Vagina (tissue), 2 donors: ENCODE data around the gene CYP11A1.
"Not testable (repeated sequence)": the region's sequence is repeated elsewhere in the genome, so short reads cannot be mapped to it uniquely, and the experiment has no call there.

Experiments used
- POLR2A ChIP-seq, 2 donors: fragments of 450-650 bp; IDR thresholded peaks; one replicate each; pipeline ENCODE4 v1.6.1; 2017; ENCODE audit warnings: antibody characterized with exemption in 2 of 2, mild to moderate bottlenecking in 2 of 2, moderate library complexity in 2 of 2
- POLR2AphosphoS5 ChIP-seq, 2 donors: sonication (generic); formaldehyde crosslinking; IDR thresholded peaks; one replicate each; pipeline ENCODE4 v1.9.0; 2017; ENCODE audit warnings: antibody characterized with exemption in 2 of 2, mild to moderate bottlenecking in 2 of 2, low read depth in 1 of 2; ENCODE audit not compliant: insufficient read depth in 1 of 2
- TF ChIP-seq, protein P1 (sequence below), 3 experiments: fragments of 450-650 bp in 2 of 3; fragments of 200-600 bp in 1 of 3; sonication (generic) in 1 of 3; IDR thresholded peaks; one replicate each; pipeline ENCODE4 v1.5.1; 2017 to 2019; ENCODE audit warnings: antibody characterized with exemption in 3 of 3, mild to moderate bottlenecking in 2 of 3, moderate library complexity in 2 of 3

DNA sequence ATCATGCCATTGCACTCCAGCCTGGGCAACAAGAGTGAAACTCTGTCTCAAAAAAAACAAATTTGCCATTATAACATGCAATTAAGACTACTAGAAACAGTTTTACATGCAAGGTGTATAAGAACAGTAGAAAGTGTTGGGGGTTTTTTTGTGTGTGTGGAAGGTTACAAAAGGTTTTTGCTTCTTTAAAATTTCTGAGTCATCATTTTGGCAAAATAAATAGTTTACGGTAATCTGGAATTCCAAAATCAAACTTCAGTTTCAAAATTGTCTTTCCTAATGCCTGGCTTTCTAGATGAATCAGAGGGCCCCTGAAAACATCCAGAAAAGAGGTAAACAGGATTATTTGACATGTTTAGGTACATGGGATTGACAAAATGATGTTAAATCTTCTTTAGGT is 6.6 kb downstream of the CYP11A1 start:
- TF ChIP-seq, protein P1, sequence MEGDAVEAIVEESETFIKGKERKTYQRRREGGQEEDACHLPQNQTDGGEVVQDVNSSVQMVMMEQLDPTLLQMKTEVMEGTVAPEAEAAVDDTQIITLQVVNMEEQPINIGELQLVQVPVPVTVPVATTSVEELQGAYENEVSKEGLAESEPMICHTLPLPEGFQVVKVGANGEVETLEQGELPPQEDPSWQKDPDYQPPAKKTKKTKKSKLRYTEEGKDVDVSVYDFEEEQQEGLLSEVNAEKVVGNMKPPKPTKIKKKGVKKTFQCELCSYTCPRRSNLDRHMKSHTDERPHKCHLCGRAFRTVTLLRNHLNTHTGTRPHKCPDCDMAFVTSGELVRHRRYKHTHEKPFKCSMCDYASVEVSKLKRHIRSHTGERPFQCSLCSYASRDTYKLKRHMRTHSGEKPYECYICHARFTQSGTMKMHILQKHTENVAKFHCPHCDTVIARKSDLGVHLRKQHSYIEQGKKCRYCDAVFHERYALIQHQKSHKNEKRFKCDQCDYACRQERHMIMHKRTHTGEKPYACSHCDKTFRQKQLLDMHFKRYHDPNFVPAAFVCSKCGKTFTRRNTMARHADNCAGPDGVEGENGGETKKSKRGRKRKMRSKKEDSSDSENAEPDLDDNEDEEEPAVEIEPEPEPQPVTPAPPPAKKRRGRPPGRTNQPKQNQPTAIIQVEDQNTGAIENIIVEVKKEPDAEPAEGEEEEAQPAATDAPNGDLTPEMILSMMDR (IDR thresholded peaks at IDR 0.05) = not testable (repeated sequence)
- TF ChIP-seq POLR2AphosphoS5 (IDR thresholded peaks at IDR 0.05; ENCODE audit: insufficient read depth in 1 of 2, low read depth in 1 of 2); POLR2A (IDR thresholded peaks at IDR 0.05): not testable (repeated sequence)
